Fibroblast of villous mesenchyme (primary cell): Measurements from ENCODE around the gene ADARB2. TPM values are rescaled to one million over a fixed set of nuclear protein-coding genes. Genes with fewer than 3 reads are reported as not detected.

Source experiments
- DNase-seq: peaks from one replicate; pipeline ENCODE4 v3.0.0-alpha.2; 2010; ENCODE audit warnings: low read depth
- H3K4me3 ChIP-seq: 2 replicates; pipeline ENCODE4 v1.5.1; 2011; ENCODE audit warnings: low read depth, mild to moderate bottlenecking, low read length
- total RNA-seq: library from RNA; depleted of rRNA; stranded (reverse); fragments of >200 nt; gene quantifications from 2 replicates; pipeline ENCODE4 v1.2.3, GENCODE V29; 2012
- TF ChIP-seq, protein P1 (sequence below): IDR thresholded peaks from 2 replicates; pipeline ENCODE4 v1.5.1; 2012; ENCODE audit warnings: low read depth, mild to moderate bottlenecking, low read length; ENCODE audit not compliant: insufficient read depth

The ADARB2 gene
- total RNA-seq, 1 donor: not detected

DNA sequence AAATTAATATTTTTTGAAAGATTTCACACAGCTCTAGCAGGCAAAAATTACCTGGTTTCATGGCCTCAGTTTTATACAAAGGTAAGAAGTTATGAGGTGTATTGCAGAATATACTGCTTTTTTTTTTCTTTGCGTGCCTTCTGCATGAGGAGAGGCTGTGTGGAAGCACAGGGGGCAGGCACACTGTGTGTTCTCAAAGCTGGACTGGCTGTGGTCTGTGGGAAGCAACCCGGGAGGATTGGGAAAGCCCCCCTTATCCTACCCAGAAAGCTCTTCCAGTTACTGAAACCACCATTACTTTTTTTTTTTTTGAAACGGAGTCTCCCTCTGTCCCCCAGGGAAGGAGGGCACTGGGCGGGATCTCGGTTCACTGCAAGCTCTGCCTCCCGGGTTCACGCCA lies 25.0 kb downstream of the ADARB2 start:
- TF ChIP-seq, protein P1, sequence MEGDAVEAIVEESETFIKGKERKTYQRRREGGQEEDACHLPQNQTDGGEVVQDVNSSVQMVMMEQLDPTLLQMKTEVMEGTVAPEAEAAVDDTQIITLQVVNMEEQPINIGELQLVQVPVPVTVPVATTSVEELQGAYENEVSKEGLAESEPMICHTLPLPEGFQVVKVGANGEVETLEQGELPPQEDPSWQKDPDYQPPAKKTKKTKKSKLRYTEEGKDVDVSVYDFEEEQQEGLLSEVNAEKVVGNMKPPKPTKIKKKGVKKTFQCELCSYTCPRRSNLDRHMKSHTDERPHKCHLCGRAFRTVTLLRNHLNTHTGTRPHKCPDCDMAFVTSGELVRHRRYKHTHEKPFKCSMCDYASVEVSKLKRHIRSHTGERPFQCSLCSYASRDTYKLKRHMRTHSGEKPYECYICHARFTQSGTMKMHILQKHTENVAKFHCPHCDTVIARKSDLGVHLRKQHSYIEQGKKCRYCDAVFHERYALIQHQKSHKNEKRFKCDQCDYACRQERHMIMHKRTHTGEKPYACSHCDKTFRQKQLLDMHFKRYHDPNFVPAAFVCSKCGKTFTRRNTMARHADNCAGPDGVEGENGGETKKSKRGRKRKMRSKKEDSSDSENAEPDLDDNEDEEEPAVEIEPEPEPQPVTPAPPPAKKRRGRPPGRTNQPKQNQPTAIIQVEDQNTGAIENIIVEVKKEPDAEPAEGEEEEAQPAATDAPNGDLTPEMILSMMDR: no peak
- H3K4me3 ChIP-seq: no peak overlapping the region
- DNase-seq: no peak

DNA sequence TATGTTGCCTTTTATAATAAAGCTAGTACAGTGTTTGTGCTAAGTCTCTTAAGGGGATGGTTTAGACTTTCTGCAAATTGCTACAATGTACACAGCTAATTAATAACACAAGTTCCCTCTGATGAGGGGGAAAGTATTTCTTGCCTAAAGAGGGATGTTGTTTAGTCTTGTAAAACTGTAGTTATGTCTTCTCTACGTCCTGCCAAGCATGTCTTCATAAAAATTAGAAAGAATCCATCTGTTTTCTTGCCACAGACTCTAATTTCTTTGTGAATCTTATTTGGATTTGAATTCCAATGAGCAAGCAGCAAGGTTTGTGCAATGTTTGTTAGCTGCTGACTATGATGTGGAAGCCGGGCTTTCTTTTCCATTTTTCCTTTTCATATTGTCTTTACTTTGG lies 28.2 kb downstream of the ADARB2 start:
- no peak for DNase-seq
- TF ChIP-seq, protein P1: no peak
- H3K4me3 ChIP-seq: no peak overlapping the region

- TF ChIP-seq, protein P1: no peak
- no peak overlapping the region for H3K4me3 ChIP-seq
- no peak for DNase-seq
These were observed 28.6 kb downstream of the ADARB2 start for GRCh38 chr10:1708746-1709145.

DNA sequence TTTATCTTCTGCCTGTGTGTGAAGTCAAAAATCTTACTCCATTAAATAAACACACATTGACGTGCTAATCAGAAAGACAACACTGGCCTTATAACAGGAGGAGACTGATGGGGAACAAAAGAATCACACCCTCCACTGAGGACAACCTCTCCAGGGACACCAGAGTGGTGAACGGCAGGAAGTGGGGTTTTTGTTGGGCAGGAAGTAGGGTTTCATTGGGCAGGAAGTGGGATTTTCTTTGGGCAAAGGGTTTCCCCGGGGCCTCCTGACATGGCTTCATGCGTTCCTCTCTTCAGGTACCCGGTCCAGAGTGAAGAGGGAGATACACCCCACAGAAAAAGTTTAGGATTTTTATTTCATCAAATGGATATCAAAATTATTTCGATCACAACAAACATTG lies 30.6 kb downstream of the ADARB2 start:
- TF ChIP-seq, protein P1: no peak
- no peak overlapping the region for H3K4me3 ChIP-seq
- DNase-seq: no peak

GRCh38 chr10:1706256-1706655 lies 31.1 kb downstream of the ADARB2 start:
- TF ChIP-seq, protein P1: no peak
- no peak for DNase-seq
- no peak overlapping the region for H3K4me3 ChIP-seq

GRCh38 chr10:1698185-1698584 lies 39.1 kb downstream of the ADARB2 start:
- TF ChIP-seq, protein P1: no peak
- H3K4me3 ChIP-seq: no peak overlapping the region
- DNase-seq: no peak

GRCh38 chr10:1696106-1696505 lies 41.2 kb downstream of the ADARB2 start:
- H3K4me3 ChIP-seq: no peak overlapping the region
- TF ChIP-seq, protein P1: no peak
- no peak for DNase-seq
